ENCODE measurements around the gene DR1. TPM values are rescaled to one million over a fixed set of nuclear protein-coding genes. Genes with fewer than 3 reads are reported as not detected.

Gene DR1
- total and polyA plus RNA-seq, 10 of the 15 experiments (the other 5 are each of a cell fraction or from before 2014, with no cell fraction given) = 7.4 to 56.1 (median 35.4) TPM

DNA sequence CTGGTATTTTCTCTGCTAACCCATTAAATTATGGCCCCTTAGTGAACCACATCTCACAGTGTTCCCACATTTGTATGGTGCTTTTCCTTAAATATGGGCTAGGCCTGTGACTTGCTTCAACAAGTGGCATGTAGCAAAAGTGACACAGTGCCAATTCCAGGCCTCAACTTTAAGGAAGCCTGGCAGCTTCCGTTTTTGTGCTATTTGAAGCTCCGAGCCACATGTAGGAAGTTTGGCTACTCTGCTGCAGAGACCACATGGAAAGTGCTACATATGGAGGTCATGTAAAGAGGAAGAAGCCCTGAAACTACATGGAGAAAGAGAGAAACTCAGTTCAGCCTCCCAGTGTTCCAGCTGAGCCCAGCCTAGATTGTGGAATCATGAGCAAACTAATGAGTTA is 28.5 kb upstream of the DR1 start:
- Histone ChIP-seq H3K9me3 (replicated peaks; ENCODE audit: control insufficient read depth, insufficient read depth, low read length) (no peaks in the 10 kb centered on the region), H2AFZ (ENCODE audit: control insufficient read depth, low read depth, low read length) (no peak overlapping the region), H3K27ac (ENCODE audit: control insufficient read depth, insufficient read depth) (no peak overlapping the region), H3K27me3 (replicated peaks in 1 of 2; ENCODE audit: control insufficient read depth in 2 of 2, insufficient read depth in 2 of 2, low read length in 1 of 2) (no peaks in the 10 kb centered on the region), H4K20me1 (ENCODE audit: control insufficient read depth, insufficient read depth) (no peaks in the 10 kb centered on the region), H3K79me2 (ENCODE audit: control insufficient read depth, insufficient read depth, low read length) (no peaks in the 10 kb centered on the region), H3K4me3 (no peak overlapping the region), H3K4me1 (ENCODE audit: control insufficient read depth, insufficient read depth, low read length) (no peaks in the 10 kb centered on the region), H3K9ac (ENCODE audit: control insufficient read depth, insufficient read depth, low read length) (no peak overlapping the region), H3K4me2 (ENCODE audit: control insufficient read depth, insufficient read depth) (no peak overlapping the region), H3K36me3 (ENCODE audit: control insufficient read depth in 2 of 2, insufficient read depth in 2 of 2, low read length in 1 of 2) (no peaks in the 10 kb centered on the region)
- WGBS (ENCODE audit: insufficient coverage, insufficient replicate concordance, low lambda C conversion rate, missing lambda C conversion rate) = 61% methylated on average over 2 of the region's 2 CpGs
- RAD21 ChIA-PET (ENCODE audit: unreplicated experiment) = interaction anchor here (1.2 kb wide), 1 partner anchor 13 kb away, joined by 4 read pairs; no protein-coding TSS in a partner anchor
- POLR2A ChIA-PET = no interaction called here
- CTCF ChIA-PET = interaction anchor here (1.1 to 1.5 kb wide), 2 partner anchors 13 to 237 kb away, joined by 3 to 8 read pairs; no protein-coding TSS in a partner anchor
- no peak for FAIRE-seq
- in situ Hi-C loops (cut with MboI) (no loop called here), intact Hi-C loops (cut with micrococcal nuclease; ENCODE audit: unreplicated experiment) (no loop called here)
- DNase-seq (ENCODE audit: low read depth, low spot score) = no peak
- SMC1A ChIA-PET (ENCODE audit: uncharacterized antibody, unreplicated experiment) = interaction anchor here (1.0 kb wide), 1 partner anchor 28 kb away, joined by 3 read pairs; the partner anchor contains the start of gene DR1
- BruUV-seq (replicated peaks) = no TSS peak
- TF ChIP-seq, protein P1, sequence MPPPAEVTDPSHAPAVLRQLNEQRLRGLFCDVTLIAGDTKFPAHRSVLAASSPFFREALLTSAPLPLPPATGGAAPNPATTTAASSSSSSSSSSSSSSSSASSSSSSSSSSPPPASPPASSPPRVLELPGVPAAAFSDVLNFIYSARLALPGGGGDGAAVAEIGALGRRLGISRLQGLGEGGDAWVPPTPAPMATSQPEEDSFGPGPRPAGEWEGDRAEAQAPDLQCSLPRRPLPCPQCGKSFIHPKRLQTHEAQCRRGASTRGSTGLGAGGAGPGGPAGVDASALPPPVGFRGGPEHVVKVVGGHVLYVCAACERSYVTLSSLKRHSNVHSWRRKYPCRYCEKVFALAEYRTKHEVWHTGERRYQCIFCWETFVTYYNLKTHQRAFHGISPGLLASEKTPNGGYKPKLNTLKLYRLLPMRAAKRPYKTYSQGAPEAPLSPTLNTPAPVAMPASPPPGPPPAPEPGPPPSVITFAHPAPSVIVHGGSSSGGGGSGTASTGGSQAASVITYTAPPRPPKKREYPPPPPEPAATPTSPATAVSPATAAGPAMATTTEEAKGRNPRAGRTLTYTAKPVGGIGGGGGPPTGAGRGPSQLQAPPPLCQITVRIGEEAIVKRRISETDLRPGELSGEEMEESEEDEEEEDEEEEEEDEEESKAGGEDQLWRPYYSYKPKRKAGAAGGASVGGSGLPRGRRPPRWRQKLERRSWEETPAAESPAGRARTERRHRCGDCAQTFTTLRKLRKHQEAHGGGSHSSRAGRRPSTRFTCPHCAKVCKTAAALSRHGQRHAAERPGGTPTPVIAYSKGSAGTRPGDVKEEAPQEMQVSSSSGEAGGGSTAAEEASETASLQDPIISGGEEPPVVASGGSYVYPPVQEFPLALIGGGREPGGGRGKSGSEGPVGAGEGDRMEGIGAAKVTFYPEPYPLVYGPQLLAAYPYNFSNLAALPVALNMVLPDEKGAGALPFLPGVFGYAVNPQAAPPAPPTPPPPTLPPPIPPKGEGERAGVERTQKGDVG (CRISPR knock-in tag; IDR thresholded peaks at IDR 0.05) = no peak
- TF ChIP-seq ZBED1 (IDR thresholded peaks at IDR 0.05; ENCODE audit: borderline replicate concordance) (no peak), IRF4 (IDR thresholded peaks at IDR 0.05; ENCODE audit: low read depth, low read length) (no peak), BMI1 (IDR thresholded peaks at IDR 0.05; ENCODE audit: borderline replicate concordance) (no peak), CBFB (IDR thresholded peaks at IDR 0.05; ENCODE audit: low read depth) (no peak), SIX5 (IDR thresholded peaks at IDR 0.05; ENCODE audit: low read depth, low read length, severe bottlenecking) (no peak), BRCA1 (IDR thresholded peaks at IDR 0.05; ENCODE audit: low read depth, low read length) (no peak), STAT3 (IDR thresholded peaks at IDR 0.05; ENCODE audit: low read depth, low read length) (no peak)
- TF ChIP-seq, protein P2, sequence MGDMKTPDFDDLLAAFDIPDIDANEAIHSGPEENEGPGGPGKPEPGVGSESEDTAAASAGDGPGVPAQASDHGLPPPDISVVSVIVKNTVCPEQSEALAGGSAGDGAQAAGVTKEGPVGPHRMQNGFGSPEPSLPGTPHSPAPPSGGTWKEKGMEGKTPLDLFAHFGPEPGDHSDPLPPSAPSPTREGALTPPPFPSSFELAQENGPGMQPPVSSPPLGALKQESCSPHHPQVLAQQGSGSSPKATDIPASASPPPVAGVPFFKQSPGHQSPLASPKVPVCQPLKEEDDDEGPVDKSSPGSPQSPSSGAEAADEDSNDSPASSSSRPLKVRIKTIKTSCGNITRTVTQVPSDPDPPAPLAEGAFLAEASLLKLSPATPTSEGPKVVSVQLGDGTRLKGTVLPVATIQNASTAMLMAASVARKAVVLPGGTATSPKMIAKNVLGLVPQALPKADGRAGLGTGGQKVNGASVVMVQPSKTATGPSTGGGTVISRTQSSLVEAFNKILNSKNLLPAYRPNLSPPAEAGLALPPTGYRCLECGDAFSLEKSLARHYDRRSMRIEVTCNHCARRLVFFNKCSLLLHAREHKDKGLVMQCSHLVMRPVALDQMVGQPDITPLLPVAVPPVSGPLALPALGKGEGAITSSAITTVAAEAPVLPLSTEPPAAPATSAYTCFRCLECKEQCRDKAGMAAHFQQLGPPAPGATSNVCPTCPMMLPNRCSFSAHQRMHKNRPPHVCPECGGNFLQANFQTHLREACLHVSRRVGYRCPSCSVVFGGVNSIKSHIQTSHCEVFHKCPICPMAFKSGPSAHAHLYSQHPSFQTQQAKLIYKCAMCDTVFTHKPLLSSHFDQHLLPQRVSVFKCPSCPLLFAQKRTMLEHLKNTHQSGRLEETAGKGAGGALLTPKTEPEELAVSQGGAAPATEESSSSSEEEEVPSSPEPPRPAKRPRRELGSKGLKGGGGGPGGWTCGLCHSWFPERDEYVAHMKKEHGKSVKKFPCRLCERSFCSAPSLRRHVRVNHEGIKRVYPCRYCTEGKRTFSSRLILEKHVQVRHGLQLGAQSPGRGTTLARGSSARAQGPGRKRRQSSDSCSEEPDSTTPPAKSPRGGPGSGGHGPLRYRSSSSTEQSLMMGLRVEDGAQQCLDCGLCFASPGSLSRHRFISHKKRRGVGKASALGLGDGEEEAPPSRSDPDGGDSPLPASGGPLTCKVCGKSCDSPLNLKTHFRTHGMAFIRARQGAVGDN (IDR thresholded peaks at IDR 0.05) = no peak
- TF ChIP-seq, protein P3, sequence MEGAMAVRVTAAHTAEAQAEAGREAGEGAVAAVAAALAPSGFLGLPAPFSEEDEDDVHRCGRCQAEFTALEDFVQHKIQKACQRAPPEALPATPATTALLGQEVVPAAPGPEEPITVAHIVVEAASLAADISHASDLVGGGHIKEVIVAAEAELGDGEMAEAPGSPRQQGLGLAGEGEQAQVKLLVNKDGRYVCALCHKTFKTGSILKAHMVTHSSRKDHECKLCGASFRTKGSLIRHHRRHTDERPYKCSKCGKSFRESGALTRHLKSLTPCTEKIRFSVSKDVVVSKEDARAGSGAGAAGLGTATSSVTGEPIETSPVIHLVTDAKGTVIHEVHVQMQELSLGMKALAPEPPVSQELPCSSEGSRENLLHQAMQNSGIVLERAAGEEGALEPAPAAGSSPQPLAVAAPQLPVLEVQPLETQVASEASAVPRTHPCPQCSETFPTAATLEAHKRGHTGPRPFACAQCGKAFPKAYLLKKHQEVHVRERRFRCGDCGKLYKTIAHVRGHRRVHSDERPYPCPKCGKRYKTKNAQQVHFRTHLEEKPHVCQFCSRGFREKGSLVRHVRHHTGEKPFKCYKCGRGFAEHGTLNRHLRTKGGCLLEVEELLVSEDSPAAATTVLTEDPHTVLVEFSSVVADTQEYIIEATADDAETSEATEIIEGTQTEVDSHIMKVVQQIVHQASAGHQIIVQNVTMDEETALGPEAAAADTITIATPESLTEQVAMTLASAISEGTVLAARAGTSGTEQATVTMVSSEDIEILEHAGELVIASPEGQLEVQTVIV (IDR thresholded peaks at IDR 0.05; ENCODE audit: borderline replicate concordance, partially characterized antibody) = no peak
- ATAC-seq = no peak

Measured in GM12878 (cell line).